GM18519 (cell line): ENCODE results near the gene TIMP4.

Source experiments
- ATAC-seq: cut with Tn5 transposase; IDR thresholded peaks from one replicate; pipeline ENCODE4 v1.9.1; 2021; ENCODE audit warnings: mild to moderate bottlenecking, moderate library complexity; ENCODE audit not compliant: unreplicated experiment, low FRiP score

TIMP4 gene

GRCh38 chr3:12186515-12187286, 28.0 kb upstream of the TIMP4 start:
- ATAC-seq, result no peak

- no peak for ATAC-seq
Measured at GRCh38 chr3:12186046-12186445, 27.3 kb upstream of the TIMP4 start.

GRCh38 chr3:12185172-12185710, 26.5 kb upstream of the TIMP4 start:
- no peak for ATAC-seq

- no peak for ATAC-seq
Measured at GRCh38 chr3:12184541-12184940, 25.8 kb upstream of the TIMP4 start.

GRCh38 chr3:12182687-12183441, 24.2 kb upstream of the TIMP4 start:
- no peak for ATAC-seq

GRCh38 chr3:12181806-12182205, 23.1 kb upstream of the TIMP4 start:
- ATAC-seq, result no peak

GRCh38 chr3:12181301-12181700, 22.6 kb upstream of the TIMP4 start:
- ATAC-seq, result no peak

- ATAC-seq, result no peak
Measured at GRCh38 chr3:12180631-12181030, 21.9 kb upstream of the TIMP4 start.

- ATAC-seq, result no peak
Measured at GRCh38 chr3:12180218-12180617, 21.5 kb upstream of the TIMP4 start.

GRCh38 chr3:12179441-12179840, 20.7 kb upstream of the TIMP4 start:
- no peak for ATAC-seq

- no peak for ATAC-seq
Measured at GRCh38 chr3:12178091-12178820, 19.5 kb upstream of the TIMP4 start.

- ATAC-seq, result no peak
Measured at GRCh38 chr3:12177126-12177525, 18.4 kb upstream of the TIMP4 start.

GRCh38 chr3:12175844-12176453, 17.2 kb upstream of the TIMP4 start:
- peak; percentile 65 for ATAC-seq

GRCh38 chr3:12175137-12175593, 16.5 kb upstream of the TIMP4 start:
- ATAC-seq, result no peak

GRCh38 chr3:12170207-12170606, 11.5 kb upstream of the TIMP4 start:
- no peak for ATAC-seq

- no peak for ATAC-seq
Measured at GRCh38 chr3:12165909-12166308, 7.2 kb upstream of the TIMP4 start.

GRCh38 chr3:12159227-12159601, 502 bp upstream of the TIMP4 start:
- no peak for ATAC-seq

- ATAC-seq, result no peak
Measured at GRCh38 chr3:12157026-12157425, 1.7 kb downstream of the TIMP4 start.

- no peak for ATAC-seq
Measured at GRCh38 chr3:12155828-12156227, 2.9 kb downstream of the TIMP4 start.

GRCh38 chr3:12155264-12155663, 3.4 kb downstream of the TIMP4 start:
- ATAC-seq, result no peak

- no peak for ATAC-seq
Measured at GRCh38 chr3:12154151-12154550, 4.6 kb downstream of the TIMP4 start.
